GM23338 (cell line): ENCODE measurements around the gene MLXIPL. TPM values are rescaled to one million over a fixed set of nuclear protein-coding genes. Genes with fewer than 3 reads are reported as not detected.

ENCODE experiments used
- CREB1 ChIP-seq: fragments of 250-450 bp; sonication (Bioruptor Pico); IDR thresholded peaks from 2 replicates; pipeline ENCODE4 v1.5.0; 2020; ENCODE audit warnings: low read depth, mild to moderate bottlenecking, moderate library complexity
- CTCF ChIP-seq, 2 experiments: fragments of 200-600 bp in 1 of 2; sonication (generic) in 1 of 2; conservative IDR thresholded peaks; 2 replicates each; pipeline versions ENCODE4 v1.5.1 to v1.6.1; 2016 to 2017; ENCODE audit warnings: antibody characterized with exemption in 2 of 2, low read depth in 2 of 2, mild to moderate bottlenecking in 2 of 2, moderate library complexity in 1 of 2
- ETS1 ChIP-seq: IDR thresholded peaks from 2 replicates; pipeline ENCODE4 v1.6.1; 2016; ENCODE audit warnings: antibody characterized with exemption
- EZH2 ChIP-seq: fragments of 200-600 bp; sonication (generic); IDR thresholded peaks from one replicate; pipeline ENCODE4 v1.8.0; 2017; ENCODE audit warnings: antibody characterized with exemption, mild to moderate bottlenecking, low read depth; ENCODE audit not compliant: unreplicated experiment
- JUNB ChIP-seq: IDR thresholded peaks from one replicate; pipeline ENCODE4 v1.6.1; 2016; ENCODE audit warnings: antibody characterized with exemption; ENCODE audit not compliant: unreplicated experiment
- NANOG ChIP-seq: IDR thresholded peaks from 2 replicates; pipeline ENCODE4 v1.6.1; 2016; ENCODE audit warnings: antibody characterized with exemption, borderline replicate concordance
- POLR2AphosphoS5 ChIP-seq: IDR thresholded peaks from 2 replicates; pipeline ENCODE4 v1.6.1; 2016; ENCODE audit warnings: antibody characterized with exemption, low read depth
- STAT1 ChIP-seq: IDR thresholded peaks from one replicate; pipeline ENCODE4 v1.6.1; 2016; ENCODE audit warnings: antibody characterized with exemption; ENCODE audit not compliant: unreplicated experiment
- ZNF114 ChIP-seq: fragments of 250-450 bp; sonication (Bioruptor Pico); IDR thresholded peaks from 2 replicates; pipeline ENCODE4 v1.5.0; 2020; ENCODE audit warnings: mild to moderate bottlenecking, moderate library complexity
- ZNF462 ChIP-seq: fragments of 250-450 bp; sonication (Bioruptor Pico); IDR thresholded peaks from 2 replicates; pipeline ENCODE4 v1.5.0; 2020; ENCODE audit warnings: mild to moderate bottlenecking, moderate library complexity
- polyA plus RNA-seq: library from polyadenylated mRNA; unstranded; fragments of >200 nt; fragmentation: Nextera tagmentation; extraction: Ambion mirVana; gene quantifications from 2 replicates; pipeline ENCODE4 v1.2.1, GENCODE V29; 2016
- total RNA-seq: library from RNA; depleted of rRNA; stranded (reverse); fragments of >200 nt; shearing (Covaris generic); gene quantifications from 2 replicates; pipeline ENCODE4 v1.2.3, GENCODE V29; 2014

The MLXIPL gene
- total and polyA plus RNA-seq, 2 experiments from 2014 or later = 13.7 to 25.7 TPM

- no peak for TF ChIP-seq ZNF462 (CRISPR knock-in tag)
- TF ChIP-seq CREB1 (CRISPR knock-in tag) = no peak
- no peak for TF ChIP-seq STAT1
- TF ChIP-seq EZH2 = no peak
- no peak for TF ChIP-seq JUNB
- TF ChIP-seq NANOG = no peak
- no peak for TF ChIP-seq CTCF (conservative IDR thresholded peaks at IDR 0.05; ENCODE audit: low read depth in 2 of 2)
- TF ChIP-seq ZNF114 (CRISPR knock-in tag) = no peak
- TF ChIP-seq POLR2AphosphoS5 = no peak
- no peak for TF ChIP-seq ETS1
Observed at GRCh38 chr7:73586911-73587310, 37.4 kb downstream of the MLXIPL start (continued).
